ENCODE results near the gene AQP10. TPM values are rescaled to one million over a fixed set of nuclear protein-coding genes. Genes with fewer than 3 reads are reported as not detected.

Gene AQP10
- 0.07 and 0.13 TPM in 2 replicates for total RNA-seq

GRCh38 chr1:154320882-154321608, at the start of gene AQP10:
TSS of gene AQP10 (plus strand) at chr1:154321093. CDS start at chr1:154321156, 63 bp downstream.

GRCh38 chr1:154272217-154272998, 48.5 kb upstream of the AQP10 start, which contains the start of gene HAX1:
TSS of gene HAX1 (plus strand) at chr1:154272629. CDS start at chr1:154272724, 95 bp downstream.

GRCh38 chr1:154324669-154325582, 4.0 kb downstream of the AQP10 start, which contains the start of gene ATP8B2:
TSS of gene ATP8B2 (plus strand) at chr1:154325525. CDS start at chr1:154328142, 2,617 bp downstream.

Other genes starting within 250 kb of the AQP10 start
- 0.07 and 0.23 TPM in 2 replicates for gene NUP210L, start 166.0 kb upstream of the AQP10 start, total RNA-seq
- gene TPM3, start 129.0 kb upstream of the AQP10 start, total RNA-seq, result 245 and 296 TPM in 2 replicates
- not detected in 2 replicates for gene CFAP141, start 114.8 kb upstream of the AQP10 start, total RNA-seq
- 72.0 and 75.8 TPM in 2 replicates for gene UBAP2L, start 100.1 kb upstream of the AQP10 start, total RNA-seq
- gene HAX1, start 48.5 kb upstream of the AQP10 start, total RNA-seq, result 64.9 and 69.5 TPM in 2 replicates
- gene ATP8B2, start 4.4 kb downstream of the AQP10 start, total RNA-seq, result 195 and 234 TPM in 2 replicates
- gene IL6R, start 84.2 kb downstream of the AQP10 start, total RNA-seq, result 4.9 and 12.6 TPM in 2 replicates
- gene TDRD10, start 181.1 kb downstream of the AQP10 start, total RNA-seq, result not detected in 2 replicates
- gene SHE, start 181.3 kb downstream of the AQP10 start, total RNA-seq, result 0.07 TPM in 2 replicates
- 29.6 and 31.8 TPM in 2 replicates for gene UBE2Q1, start 237.6 kb downstream of the AQP10 start, total RNA-seq
- gene CHRNB2, start 246.7 kb downstream of the AQP10 start, total RNA-seq, result under 0.01 and 0.03 TPM in 2 replicates